Frontal cortex (tissue), 4 donors: ENCODE measurements around the gene CACNB1. TPM values are rescaled to one million over a fixed set of nuclear protein-coding genes. Genes with fewer than 3 reads are reported as not detected.
A peak's percentile ranks its signal among the peaks of the same experiment; 100 is the strongest.

Experiments used
- DNase-seq, 2 donors: peaks; one replicate each; pipeline ENCODE4 v3.0.0; 2012; ENCODE audit warnings: low spot score in 2 of 2
- FAIRE-seq: peaks from 2 replicates; lab custom pipeline; 2012; peaks lifted over from hg19 to GRCh38; lab: Jason Lieb, UNC
- total RNA-seq: library from RNA; depleted of rRNA; stranded (reverse); fragments of >200 nt; gene quantifications from one replicate; pipeline ENCODE4 v1.2.3, GENCODE V29; 2014
- donor health status: control.
- donor health status: control.
- donor health status: control.

Gene CACNB1
- total RNA-seq, 1 donor from 2014 or later: 14.3 TPM

GRCh38 chr17:39227364-39227919 is 30.0 kb upstream of the CACNB1 start:
- DNase-seq (no peak), FAIRE-seq (no peak)

GRCh38 chr17:39225959-39226683 is 28.7 kb upstream of the CACNB1 start:
- FAIRE-seq (no peak), DNase-seq (peak; percentile 70 to 82)

- FAIRE-seq: no peak
Measured at GRCh38 chr17:39225308-39225958, 28.0 kb upstream of the CACNB1 start, which contains the start of gene STAC2. Gene STAC2 (minus strand): TSS chr17:39225945. CDS start chr17:39225502, 443 bp downstream.

GRCh38 chr17:39224778-39225307 is 27.4 kb upstream of the CACNB1 start:
- DNase-seq (peak in 1 of 2 donors; percentile 46), FAIRE-seq (no peak)

More at GRCh38 chr17:39225308-39225958, 28.0 kb upstream of the CACNB1 start, which contains the start of gene STAC2:
- no peak for DNase-seq

- FAIRE-seq: no peak
- no peak for DNase-seq
Measured at GRCh38 chr17:39223907-39224777, 26.7 kb upstream of the CACNB1 start.

GRCh38 chr17:39222866-39223834 is 25.7 kb upstream of the CACNB1 start:
- FAIRE-seq (no peak), DNase-seq (no peak)

GRCh38 chr17:39222151-39222550 is 24.7 kb upstream of the CACNB1 start:
- FAIRE-seq (no peak), DNase-seq (no peak)

GRCh38 chr17:39221572-39221971 is 24.1 kb upstream of the CACNB1 start:
- DNase-seq: no peak
- FAIRE-seq: no peak

- peak in 1 of 2 donors; percentile 63 for DNase-seq
Measured at GRCh38 chr17:39219647-39220154, 22.2 kb upstream of the CACNB1 start.

GRCh38 chr17:39218906-39219305 is 21.4 kb upstream of the CACNB1 start:
- DNase-seq (no peak), FAIRE-seq (no peak)

More at GRCh38 chr17:39219647-39220154, 22.2 kb upstream of the CACNB1 start:
- no peak for FAIRE-seq

GRCh38 chr17:39217734-39218369 is 20.4 kb upstream of the CACNB1 start:
- DNase-seq (no peak), FAIRE-seq (no peak)

GRCh38 chr17:39213852-39214251 is 16.4 kb upstream of the CACNB1 start:
- DNase-seq (no peak), FAIRE-seq (no peak)

- DNase-seq (no peak), FAIRE-seq (no peak)
Measured at GRCh38 chr17:39212841-39213480, 15.5 kb upstream of the CACNB1 start.

- FAIRE-seq (no peak), DNase-seq (no peak)
Measured at GRCh38 chr17:39212195-39212810, 14.8 kb upstream of the CACNB1 start.

GRCh38 chr17:39210093-39210434 is 12.6 kb upstream of the CACNB1 start:
- FAIRE-seq: no peak

GRCh38 chr17:39209317-39210092 is 12.0 kb upstream of the CACNB1 start:
- DNase-seq (peak in 1 of 2 donors; percentile 77), FAIRE-seq (no peak)

More at GRCh38 chr17:39210093-39210434, 12.6 kb upstream of the CACNB1 start:
- no peak for DNase-seq
